Hematopoietic multipotent progenitor cell treated with erythropoietin and hydrocortisone succinate and interleukin-3 and kit ligand, for 15 days (in vitro differentiated cells): ENCODE results near the gene TOP2B.

Source experiments
- DNase-seq: peaks from one replicate; pipeline ENCODE4 v3.0.0-alpha.2; 2015; ENCODE audit warnings: low spot score

Gene TOP2B

GRCh38 chr3:25664812-25665314 is at the start of gene TOP2B:
TOP2B (minus strand) TSS chr3:25664907; CDS start chr3:25664297, 610 bp downstream.
- DNase-seq, result peak; percentile 97

DNA sequence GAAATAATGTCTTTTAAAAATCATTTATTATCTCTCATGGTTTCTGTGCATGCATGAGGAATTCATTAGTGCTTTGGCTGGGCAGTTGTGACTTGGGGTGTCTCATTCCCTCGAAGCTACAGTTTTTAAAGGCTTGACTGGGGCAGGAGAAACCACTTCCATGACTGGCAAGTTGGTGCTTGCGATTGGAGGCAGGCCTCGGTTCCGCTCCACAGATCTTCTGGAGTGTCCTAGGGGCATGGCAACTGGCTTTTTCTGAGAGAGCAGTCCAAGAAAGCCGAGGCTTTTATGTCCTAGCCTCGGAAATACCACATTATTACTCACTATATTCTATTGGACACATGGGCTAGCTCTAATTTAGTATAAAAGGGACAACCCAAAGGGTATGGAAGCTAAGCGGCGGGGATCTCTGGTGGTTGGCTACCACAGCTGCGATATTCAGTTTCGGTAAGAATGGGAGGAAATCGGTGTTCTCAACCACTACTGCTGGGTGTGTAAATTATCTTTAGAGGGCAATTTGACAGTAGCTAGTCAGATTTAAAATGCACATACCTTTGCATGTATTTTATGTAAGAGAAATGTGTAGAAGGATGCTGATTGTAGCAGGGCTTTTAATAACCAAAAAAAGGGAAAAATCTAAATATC is 48.8 kb upstream of the TOP2B start:
- DNase-seq, result no peak

DNA sequence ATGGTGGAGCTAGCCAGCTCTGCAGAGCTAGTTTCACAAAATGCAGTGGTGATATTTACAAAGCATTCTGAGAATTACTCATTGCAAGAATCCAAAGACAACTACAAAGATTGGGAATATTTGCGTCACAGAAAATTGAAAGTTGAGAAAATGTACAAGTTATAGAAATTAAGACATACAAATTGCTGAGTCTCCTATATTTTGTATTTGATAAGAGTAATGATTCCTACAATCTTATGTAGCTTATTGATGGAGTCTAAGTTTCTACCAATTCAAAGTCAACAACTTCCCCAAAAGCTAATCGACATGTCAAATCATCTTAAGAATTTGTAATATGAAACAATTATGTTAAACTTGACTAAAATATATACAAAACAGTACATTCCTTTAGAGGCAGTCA is 46.4 kb upstream of the TOP2B start:
- no peak for DNase-seq

DNA sequence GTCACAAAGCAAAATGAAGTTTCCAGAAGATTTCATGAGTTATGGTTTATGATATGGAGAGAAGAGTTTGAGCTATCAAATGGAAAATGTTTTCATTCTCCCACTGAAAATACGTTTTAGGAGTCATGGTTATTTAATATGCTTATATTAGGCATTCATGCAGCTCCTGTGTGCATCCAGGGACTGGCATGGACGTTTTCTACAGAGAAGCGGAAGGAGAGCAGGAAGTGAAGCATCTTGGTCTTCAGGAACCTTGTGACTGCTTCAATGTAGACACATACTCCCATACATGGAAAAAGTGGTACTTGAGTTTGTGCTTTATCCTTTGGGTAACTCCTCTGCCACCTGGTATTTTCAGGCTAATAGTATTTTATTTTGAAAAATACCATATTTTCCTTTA is 43.3 kb upstream of the TOP2B start:
- DNase-seq, result no peak

DNA sequence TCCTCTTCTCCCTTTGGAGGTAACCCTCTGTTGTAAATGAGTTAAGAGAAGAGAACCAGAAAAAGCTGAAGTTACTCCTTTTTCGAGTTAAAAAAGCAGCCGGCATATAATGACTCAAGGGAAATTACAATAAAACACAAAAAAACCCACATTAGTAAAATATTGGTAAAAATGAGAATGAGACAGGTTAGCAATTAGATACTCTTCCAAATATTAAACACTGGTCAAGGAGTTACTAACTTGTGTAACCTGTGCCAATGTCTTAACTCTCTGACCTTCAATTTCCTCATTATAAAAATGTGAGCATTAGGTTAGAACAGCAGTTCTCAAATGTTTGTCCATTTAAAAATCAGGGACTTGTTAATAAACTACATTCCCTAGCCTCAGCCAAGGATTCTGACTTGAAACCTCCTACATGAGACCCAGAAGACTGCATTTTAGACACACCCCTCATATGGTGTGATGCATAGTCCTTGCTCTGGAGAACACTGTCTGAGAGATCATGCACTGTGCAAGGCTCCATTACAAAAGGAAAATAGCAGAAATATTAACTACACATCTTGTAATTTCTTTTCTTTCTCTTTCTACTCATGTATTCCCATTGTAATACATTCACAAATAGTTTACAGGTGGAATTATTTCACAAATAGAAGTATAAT is 42.7 kb upstream of the TOP2B start:
- DNase-seq, result no peak

- no peak for DNase-seq
Observed at GRCh38 chr3:25706213-25706612, 41.5 kb upstream of the TOP2B start.

- no peak for DNase-seq
Observed at GRCh38 chr3:25697553-25697952, 32.8 kb upstream of the TOP2B start.

GRCh38 chr3:25695731-25696420 is 31.2 kb upstream of the TOP2B start:
- DNase-seq, result no peak

- DNase-seq, result no peak
Observed at GRCh38 chr3:25693238-25693637, 28.5 kb upstream of the TOP2B start.

- no peak for DNase-seq
Observed at GRCh38 chr3:25692341-25692740, 27.6 kb upstream of the TOP2B start.

- no peak for DNase-seq
Observed at GRCh38 chr3:25690768-25691533, 26.2 kb upstream of the TOP2B start.

DNA sequence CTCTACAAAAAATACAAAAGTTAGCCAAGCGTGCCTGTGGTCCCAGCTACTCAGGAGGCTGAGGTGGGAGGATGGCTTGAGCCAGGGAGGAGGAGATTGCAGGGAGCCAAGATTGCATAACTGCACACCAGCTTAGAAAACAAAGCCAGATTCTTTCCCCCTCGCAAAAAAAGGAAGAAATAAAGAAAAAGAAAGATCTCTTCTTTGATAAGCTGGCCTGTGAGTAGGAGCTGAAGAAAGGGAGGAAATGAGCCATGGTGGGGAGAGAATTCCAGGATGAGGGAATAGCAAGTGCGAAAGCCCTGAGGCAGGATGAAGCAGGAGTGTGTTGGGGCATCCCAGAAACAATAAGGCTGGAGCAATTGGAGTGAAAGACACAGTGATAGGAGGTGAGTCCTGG is 24.5 kb upstream of the TOP2B start:
- DNase-seq, result no peak

GRCh38 chr3:25687742-25688141 is 23.0 kb upstream of the TOP2B start:
- DNase-seq, result no peak

- no peak for DNase-seq
Observed at GRCh38 chr3:25686766-25687165, 22.1 kb upstream of the TOP2B start.

- DNase-seq, result no peak
Observed at GRCh38 chr3:25683882-25684281, 19.2 kb upstream of the TOP2B start.

DNA sequence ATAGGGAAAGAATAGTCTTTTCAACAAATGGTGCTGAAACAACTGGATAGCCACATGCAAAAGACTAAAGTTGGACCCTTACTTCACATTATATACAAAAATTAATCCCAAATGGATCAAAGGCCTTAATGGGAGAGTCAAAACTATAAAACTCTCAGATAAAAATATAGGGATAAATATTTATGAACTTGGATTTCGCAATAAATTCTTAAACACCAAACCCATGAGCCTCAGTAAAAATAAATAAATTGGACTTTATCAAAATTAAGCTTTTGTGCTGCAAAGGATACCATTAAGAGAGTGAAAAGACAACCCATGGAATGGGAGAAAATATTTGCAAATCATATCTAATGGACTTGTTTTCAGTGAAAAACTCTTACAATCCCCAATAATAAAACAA is 18.7 kb upstream of the TOP2B start:
- DNase-seq, result no peak

DNA sequence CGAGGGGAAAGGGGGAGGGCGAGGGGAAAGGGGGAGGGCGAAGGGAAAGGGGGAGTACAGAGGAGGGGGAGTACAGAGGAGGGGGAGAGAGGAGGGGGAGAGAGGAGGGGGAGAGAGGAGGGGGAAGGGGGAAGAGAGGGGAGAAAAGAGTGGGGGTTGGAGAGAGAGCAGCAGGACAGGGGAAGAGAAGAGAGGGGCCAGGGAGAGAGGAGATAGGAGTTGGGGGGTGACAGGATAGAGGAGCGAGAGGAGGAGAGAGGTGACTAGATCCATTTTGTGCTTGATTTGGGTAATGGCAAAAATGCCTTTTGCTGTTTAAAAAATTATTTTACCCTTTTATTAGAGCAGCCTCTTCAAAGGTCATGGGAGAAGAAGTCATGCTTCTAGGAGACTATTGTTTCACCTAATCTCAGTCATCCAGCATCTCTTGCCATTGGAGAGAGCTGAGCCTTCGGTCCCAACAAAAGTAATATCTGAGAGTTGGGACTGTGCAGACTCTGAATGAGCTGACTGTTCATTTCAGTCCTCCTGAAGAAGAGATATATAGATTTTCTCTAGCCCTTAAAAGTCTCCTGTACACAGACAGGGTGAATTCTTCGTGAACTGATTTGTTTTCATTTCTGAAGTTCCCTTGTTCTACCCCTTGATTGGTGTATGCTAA is 15.1 kb upstream of the TOP2B start:
- no peak for DNase-seq

- no peak for DNase-seq
Observed at GRCh38 chr3:25679166-25679565, 14.5 kb upstream of the TOP2B start.

GRCh38 chr3:25678581-25678980 is 13.9 kb upstream of the TOP2B start:
- DNase-seq, result no peak

- no peak for DNase-seq
Observed at GRCh38 chr3:25677121-25677520, 12.4 kb upstream of the TOP2B start.

DNA sequence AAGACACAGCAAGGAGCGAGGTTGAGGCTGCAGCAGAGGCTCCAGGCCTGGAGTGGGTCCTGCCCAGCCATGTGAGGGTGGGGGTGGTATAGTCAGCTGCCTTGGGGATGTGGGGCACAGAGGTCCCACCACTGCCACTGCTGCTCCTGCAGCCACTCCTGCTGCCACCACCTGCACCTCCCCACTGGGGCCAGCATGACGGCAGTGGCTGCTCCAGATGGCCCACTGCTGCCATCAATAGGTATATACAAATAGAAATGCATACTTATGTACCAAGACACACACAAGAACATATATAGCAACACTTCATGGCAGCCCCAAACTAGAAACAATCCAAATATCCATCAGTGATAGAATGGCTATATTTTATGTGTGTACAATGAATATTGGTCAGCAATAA is 10.0 kb upstream of the TOP2B start:
- DNase-seq, result no peak

DNA sequence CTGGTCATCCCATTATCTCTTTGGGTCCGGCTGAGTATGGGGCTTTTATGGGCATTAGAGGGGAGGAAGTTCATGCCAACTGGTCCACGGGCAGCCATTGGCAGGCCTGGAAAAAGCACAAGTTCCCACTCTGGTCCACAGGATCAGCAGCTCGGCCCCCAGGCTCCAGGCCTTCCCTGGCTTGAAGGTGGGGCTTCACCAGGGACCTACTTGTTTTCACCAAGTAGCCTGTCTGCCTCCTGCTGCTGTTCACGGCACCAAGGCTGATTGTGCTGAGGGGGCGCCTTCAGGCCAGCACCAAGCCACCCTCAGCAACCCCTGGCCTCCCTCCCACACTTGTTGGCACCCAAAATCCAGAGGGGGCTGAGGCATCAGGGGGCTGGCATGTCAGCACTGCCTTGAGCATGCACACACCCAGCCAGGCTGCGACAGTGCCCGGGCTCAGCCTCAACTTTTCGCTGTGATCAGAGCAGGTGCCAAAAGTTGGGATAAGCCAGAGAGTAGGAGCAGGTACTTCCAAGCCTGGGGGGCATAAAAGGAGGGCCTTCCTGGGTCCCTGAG is 9.1 kb upstream of the TOP2B start:
- no peak for DNase-seq
